GM12892 (cell line): ENCODE measurements around the gene MYCT1.

Experiments used
- POLR2A ChIP-seq: IDR thresholded peaks from 2 replicates; pipeline ENCODE4 v1.6.1; 2011; ENCODE audit warnings: low read depth, low read length, control low read depth
- POLR2AphosphoS5 ChIP-seq: IDR thresholded peaks from 2 replicates; pipeline ENCODE4 v1.6.1; 2011; ENCODE audit warnings: low read depth, low read length, control low read depth
- TAF1 ChIP-seq: IDR thresholded peaks from 2 replicates; pipeline ENCODE4 v1.6.1; 2011; ENCODE audit warnings: low read depth, mild to moderate bottlenecking, control low read depth, low read length, borderline replicate concordance

DNA sequence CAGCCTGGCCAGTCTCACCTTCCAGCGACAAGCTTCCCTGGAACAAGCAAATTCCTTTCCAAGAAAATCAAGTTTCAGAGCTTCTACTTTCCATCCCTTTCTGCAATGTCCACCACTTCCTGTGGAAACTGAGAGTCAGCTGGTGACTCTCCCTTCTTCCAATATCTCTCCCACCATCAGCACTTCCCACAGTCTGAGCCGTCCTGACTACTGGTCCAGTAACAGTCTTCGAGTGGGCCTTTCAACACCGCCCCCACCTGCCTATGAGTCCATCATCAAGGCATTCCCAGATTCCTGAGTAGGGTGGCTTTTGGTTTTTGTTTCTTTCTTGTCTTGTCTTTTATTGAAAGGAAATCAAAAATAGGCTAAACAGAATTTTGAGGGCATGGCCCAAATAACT lies 24.3 kb downstream of the MYCT1 start:
- TF ChIP-seq POLR2AphosphoS5 (no peak), POLR2A (no peak), TAF1 (no peak)
